Endothelial cell (in vitro differentiated cells): ENCODE data around the gene LILRB1. TPM values are rescaled to one million over a fixed set of nuclear protein-coding genes. Genes with fewer than 3 reads are reported as not detected.
"Not testable (repeated sequence)": the region's sequence is repeated elsewhere in the genome, so short reads cannot be mapped to it uniquely, and the experiment has no call there.

Source experiments
- DNase-seq: peaks from one replicate; pipeline ENCODE4 v3.0.0; 2021; ENCODE audit warnings: low spot score
- H3K27ac Mint-ChIP-seq: one replicate; pipeline ENCODE4 v1.8.0; 2021; ENCODE audit warnings: mixed read lengths, inconsistent platforms; ENCODE audit not compliant: unreplicated experiment
- H3K27me3 Mint-ChIP-seq: one replicate; pipeline ENCODE4 v1.8.0; 2021; ENCODE audit warnings: mild to moderate bottlenecking, moderate library complexity, mixed read lengths, inconsistent platforms; ENCODE audit not compliant: unreplicated experiment
- H3K36me3 Mint-ChIP-seq: one replicate; pipeline ENCODE4 v1.8.0; 2021; ENCODE audit warnings: mild to moderate bottlenecking, low read depth, mixed read lengths, inconsistent platforms; ENCODE audit not compliant: unreplicated experiment
- H3K4me1 Mint-ChIP-seq: one replicate; pipeline ENCODE4 v1.8.0; 2021; ENCODE audit warnings: mild to moderate bottlenecking, mixed read lengths, inconsistent platforms; ENCODE audit not compliant: unreplicated experiment
- H3K4me3 Mint-ChIP-seq: one replicate; pipeline ENCODE4 v1.8.0; 2021; ENCODE audit warnings: mild to moderate bottlenecking, mixed read lengths, inconsistent platforms; ENCODE audit not compliant: unreplicated experiment
- H3K9me3 Mint-ChIP-seq: one replicate; pipeline ENCODE4 v1.8.0; 2021; ENCODE audit warnings: mixed read lengths, inconsistent platforms; ENCODE audit not compliant: unreplicated experiment
- total RNA-seq: library from RNA; stranded (reverse); fragmentation: NEBNext Ultra II Directional; extraction: Animal tissue kit (Norgen Biotek cat#: 25700); gene quantifications from one replicate; pipeline ENCODE4 v1.2.1, GENCODE V29; 2021; ENCODE audit not compliant: unreplicated experiment
- TF ChIP-seq, protein P1 (sequence below): fragments of 200-600 bp; sonication (generic); IDR thresholded peaks from one replicate; pipeline ENCODE4 v1.5.0; 2021; ENCODE audit warnings: antibody characterized with exemption; ENCODE audit not compliant: unreplicated experiment

LILRB1 gene
- total RNA-seq, 1 donor from 2014 or later: not detected

DNA sequence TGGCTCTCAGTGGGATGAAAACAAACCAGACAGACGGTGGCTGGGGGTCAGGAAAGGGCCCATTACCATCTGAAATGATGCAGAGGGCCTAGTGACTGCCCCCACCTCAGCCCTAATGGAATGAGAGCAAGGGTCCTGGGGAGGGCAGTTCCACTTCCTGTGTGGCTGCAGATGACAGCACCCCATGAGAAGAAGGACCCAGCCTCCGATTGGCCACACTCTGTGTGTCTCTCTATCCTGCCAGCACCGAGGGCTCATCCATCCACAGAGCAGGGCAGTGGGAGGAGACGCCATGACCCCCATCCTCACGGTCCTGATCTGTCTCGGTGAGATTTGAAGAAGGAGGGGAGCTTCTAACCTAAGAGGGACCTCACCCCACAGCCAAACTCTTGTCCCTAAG lies 498 bp downstream of the LILRB1 start:
- peaks cover 22% of the 10 kb centered on the region for H3K9me3 Mint-ChIP-seq
- H3K4me1 Mint-ChIP-seq: no peaks in the 10 kb centered on the region
- no peak overlapping the region for H3K4me3 Mint-ChIP-seq
- no peak overlapping the region for H3K27ac Mint-ChIP-seq
- TF ChIP-seq, protein P1, sequence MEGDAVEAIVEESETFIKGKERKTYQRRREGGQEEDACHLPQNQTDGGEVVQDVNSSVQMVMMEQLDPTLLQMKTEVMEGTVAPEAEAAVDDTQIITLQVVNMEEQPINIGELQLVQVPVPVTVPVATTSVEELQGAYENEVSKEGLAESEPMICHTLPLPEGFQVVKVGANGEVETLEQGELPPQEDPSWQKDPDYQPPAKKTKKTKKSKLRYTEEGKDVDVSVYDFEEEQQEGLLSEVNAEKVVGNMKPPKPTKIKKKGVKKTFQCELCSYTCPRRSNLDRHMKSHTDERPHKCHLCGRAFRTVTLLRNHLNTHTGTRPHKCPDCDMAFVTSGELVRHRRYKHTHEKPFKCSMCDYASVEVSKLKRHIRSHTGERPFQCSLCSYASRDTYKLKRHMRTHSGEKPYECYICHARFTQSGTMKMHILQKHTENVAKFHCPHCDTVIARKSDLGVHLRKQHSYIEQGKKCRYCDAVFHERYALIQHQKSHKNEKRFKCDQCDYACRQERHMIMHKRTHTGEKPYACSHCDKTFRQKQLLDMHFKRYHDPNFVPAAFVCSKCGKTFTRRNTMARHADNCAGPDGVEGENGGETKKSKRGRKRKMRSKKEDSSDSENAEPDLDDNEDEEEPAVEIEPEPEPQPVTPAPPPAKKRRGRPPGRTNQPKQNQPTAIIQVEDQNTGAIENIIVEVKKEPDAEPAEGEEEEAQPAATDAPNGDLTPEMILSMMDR: no peak
- peaks cover 20% of the 10 kb centered on the region for H3K36me3 Mint-ChIP-seq
- no peak for DNase-seq
- H3K27me3 Mint-ChIP-seq: peaks cover 13% of the 10 kb centered on the region

DNA sequence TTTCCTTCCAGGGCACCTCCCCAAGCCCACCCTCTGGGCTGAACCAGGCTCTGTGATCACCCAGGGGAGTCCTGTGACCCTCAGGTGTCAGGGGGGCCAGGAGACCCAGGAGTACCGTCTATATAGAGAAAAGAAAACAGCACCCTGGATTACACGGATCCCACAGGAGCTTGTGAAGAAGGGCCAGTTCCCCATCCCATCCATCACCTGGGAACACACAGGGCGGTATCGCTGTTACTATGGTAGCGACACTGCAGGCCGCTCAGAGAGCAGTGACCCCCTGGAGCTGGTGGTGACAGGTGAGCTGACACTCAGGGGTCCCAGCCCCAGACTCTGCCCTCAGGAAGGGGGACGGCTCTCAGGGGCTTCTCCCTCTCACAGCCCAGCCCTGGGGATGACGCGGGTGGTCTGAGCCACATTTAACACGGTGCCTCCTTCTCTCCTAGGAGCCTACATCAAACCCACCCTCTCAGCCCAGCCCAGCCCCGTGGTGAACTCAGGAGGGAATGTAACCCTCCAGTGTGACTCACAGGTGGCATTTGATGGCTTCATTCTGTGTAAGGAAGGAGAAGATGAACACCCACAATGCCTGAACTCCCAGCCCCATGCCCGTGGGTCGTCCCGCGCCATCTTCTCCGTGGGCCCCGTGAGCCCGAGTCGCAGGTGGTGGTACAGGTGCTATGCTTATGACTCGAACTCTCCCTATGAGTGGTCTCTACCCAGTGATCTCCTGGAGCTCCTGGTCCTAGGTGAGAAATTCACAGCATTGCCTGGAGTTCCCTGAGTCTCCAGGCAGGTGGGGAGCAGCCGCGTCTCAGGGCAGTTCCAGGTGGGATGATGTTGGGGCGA lies 1.4 kb downstream of the LILRB1 start:
- Mint-ChIP-seq H3K9me3 (peaks cover 14% of the 10 kb centered on the region), H3K36me3 (peaks cover 13% of the 10 kb centered on the region)
- not testable (repeated sequence) for H3K4me1 Mint-ChIP-seq, DNase-seq, H3K27ac Mint-ChIP-seq, H3K4me3 Mint-ChIP-seq, H3K27me3 Mint-ChIP-seq

DNA sequence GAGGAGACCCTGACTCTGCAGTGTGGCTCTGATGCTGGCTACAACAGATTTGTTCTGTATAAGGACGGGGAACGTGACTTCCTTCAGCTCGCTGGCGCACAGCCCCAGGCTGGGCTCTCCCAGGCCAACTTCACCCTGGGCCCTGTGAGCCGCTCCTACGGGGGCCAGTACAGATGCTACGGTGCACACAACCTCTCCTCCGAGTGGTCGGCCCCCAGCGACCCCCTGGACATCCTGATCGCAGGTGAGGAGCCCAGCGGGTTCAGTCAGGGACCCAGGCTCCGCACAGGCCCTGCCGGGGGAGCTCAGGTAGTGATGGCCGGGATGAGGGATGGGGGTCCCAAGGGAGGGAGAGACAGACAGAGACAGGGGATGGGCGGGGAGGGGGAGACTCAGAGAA lies 2.2 kb downstream of the LILRB1 start:
- not testable (repeated sequence) for H3K27ac Mint-ChIP-seq, H3K4me1 Mint-ChIP-seq, DNase-seq, H3K4me3 Mint-ChIP-seq
- H3K9me3 Mint-ChIP-seq: peaks cover 16% of the 10 kb centered on the region
- peaks cover 12% of the 10 kb centered on the region for H3K27me3 Mint-ChIP-seq
- peaks cover 13% of the 10 kb centered on the region for H3K36me3 Mint-ChIP-seq

DNA sequence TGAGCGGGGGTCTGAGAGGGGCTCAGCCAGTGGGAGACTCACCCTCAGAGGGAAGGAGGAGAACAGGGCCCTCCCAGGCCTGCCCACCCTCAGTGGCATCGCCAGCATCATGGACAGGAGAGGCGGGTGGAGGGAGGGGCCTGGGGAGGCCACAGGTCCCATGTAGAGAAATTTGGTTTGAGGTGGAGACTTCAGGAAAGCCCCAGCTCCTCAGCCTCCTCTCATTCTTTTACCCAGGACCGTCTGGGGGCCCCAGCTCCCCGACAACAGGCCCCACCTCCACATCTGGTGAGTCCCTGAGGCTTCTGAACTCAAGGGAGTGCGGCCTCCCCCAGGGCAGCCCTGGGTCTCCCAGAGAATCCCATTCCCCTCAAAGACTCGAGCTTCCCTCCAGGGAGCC lies 3.1 kb downstream of the LILRB1 start:
- no peaks in the 10 kb centered on the region for H3K4me1 Mint-ChIP-seq
- TF ChIP-seq, protein P1: no peak
- H3K36me3 Mint-ChIP-seq: peaks cover 13% of the 10 kb centered on the region
- DNase-seq: no peak
- no peak overlapping the region for H3K27ac Mint-ChIP-seq
- no peak overlapping the region for H3K4me3 Mint-ChIP-seq
- H3K27me3 Mint-ChIP-seq: peaks cover 12% of the 10 kb centered on the region
- peaks cover 18% of the 10 kb centered on the region for H3K9me3 Mint-ChIP-seq

DNA sequence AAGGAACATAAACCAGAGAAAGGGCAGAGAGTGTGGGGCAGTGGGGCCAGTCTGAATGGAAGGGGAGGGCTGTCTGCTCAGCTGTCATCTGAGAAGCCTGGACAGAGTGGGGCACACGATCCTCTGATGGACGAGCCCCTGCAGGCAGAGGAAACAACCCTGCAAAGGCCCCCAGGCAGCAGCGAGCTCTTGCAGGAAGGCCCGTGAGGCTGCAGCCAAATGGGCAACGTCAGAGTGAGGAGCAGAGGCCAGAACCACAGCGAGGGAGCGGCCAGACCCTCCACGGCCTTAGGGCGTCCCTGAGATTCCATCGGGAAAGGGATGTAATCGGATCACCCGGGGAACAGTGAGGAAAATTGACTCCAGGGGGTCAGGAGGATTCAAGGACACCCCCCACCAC lies 5.8 kb downstream of the LILRB1 start:
- peaks cover 26% of the 10 kb centered on the region for H3K9me3 Mint-ChIP-seq
- H3K27me3 Mint-ChIP-seq, H3K27ac Mint-ChIP-seq, H3K4me1 Mint-ChIP-seq, DNase-seq, H3K4me3 Mint-ChIP-seq, H3K36me3 Mint-ChIP-seq: not testable (repeated sequence)

DNA sequence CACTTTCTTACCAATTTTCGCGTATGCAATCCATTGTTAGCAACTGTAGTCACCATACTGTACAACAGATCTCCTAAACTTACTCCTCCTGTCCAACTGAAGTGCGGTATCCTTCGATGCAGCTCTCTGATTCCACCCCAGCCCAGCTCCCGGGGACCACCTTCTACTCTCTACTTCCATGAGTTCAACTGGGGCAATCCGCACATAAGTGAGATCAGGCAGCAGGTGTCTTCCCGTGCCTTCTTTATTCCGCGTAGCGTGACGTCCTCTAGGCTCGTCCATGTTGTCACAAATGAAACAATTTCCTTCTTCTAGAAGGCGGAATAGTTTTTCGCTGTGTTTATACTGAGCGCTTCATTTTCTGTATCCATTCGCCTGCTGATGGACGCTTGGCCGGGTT lies 8.4 kb downstream of the LILRB1 start:
- H3K9me3 Mint-ChIP-seq: peaks cover 33% of the 10 kb centered on the region
- TF ChIP-seq, protein P1: no peak
- no peak overlapping the region for H3K27ac Mint-ChIP-seq
- DNase-seq: no peak
- peaks cover 7% of the 10 kb centered on the region for H3K27me3 Mint-ChIP-seq
- no peak overlapping the region for H3K4me3 Mint-ChIP-seq
- no peaks in the 10 kb centered on the region for H3K36me3 Mint-ChIP-seq
- H3K4me1 Mint-ChIP-seq: no peaks in the 10 kb centered on the region

DNA sequence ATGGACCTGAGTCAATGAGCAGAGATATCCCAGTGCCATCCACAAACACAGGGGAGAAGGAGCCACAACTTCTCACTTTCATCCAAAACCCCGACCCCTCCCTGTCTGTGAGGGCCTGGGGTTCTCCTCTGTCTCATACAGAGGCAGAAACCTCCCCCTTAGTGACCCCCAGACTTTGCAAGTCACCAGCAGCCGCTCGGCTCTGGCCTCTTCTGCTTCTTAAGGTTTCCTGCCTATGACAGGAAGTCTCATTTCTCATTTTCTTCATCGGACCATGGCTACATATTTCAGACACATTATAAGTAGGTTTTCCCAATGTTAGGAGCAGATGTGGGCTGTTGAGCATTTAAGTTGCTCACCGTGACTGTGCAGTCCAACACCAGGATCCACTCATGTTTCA lies 12.7 kb downstream of the LILRB1 start:
- H3K9me3 Mint-ChIP-seq: peaks cover 37% of the 10 kb centered on the region
- DNase-seq, H3K27ac Mint-ChIP-seq, H3K36me3 Mint-ChIP-seq, H3K4me1 Mint-ChIP-seq, H3K27me3 Mint-ChIP-seq, H3K4me3 Mint-ChIP-seq: not testable (repeated sequence)

DNA sequence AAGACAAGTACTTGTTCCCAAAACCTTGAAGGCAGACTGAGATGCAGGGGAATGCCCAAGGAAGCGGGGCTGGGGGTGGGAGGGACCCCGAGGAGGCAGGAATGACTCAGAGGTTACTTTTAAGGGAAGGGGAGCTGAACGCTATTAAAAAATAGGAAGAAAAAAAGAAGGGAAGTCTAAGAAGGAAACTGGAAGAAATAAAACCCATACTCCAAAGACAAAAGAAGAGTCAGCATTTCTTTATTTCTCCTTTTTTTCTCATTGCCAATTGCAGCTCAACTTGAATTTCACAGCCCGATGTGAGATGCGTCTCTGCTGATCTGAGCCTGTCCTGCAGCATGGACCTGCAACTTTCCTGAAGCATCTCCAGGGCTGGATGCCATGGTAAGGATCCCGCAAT lies 13.3 kb downstream of the LILRB1 start:
- not testable (repeated sequence) for DNase-seq, H3K4me1 Mint-ChIP-seq, H3K36me3 Mint-ChIP-seq, H3K4me3 Mint-ChIP-seq, H3K27ac Mint-ChIP-seq, H3K27me3 Mint-ChIP-seq
- peaks cover 41% of the 10 kb centered on the region for H3K9me3 Mint-ChIP-seq
